Ectodermal cell (in vitro differentiated cells): ENCODE data around the gene TTLL11.

Experiments used
- H3K27ac ChIP-seq: 2 replicates; pipeline ENCODE4 v1.7.0; 2013; ENCODE audit warnings: mild to moderate bottlenecking, low read depth, low read length; ENCODE audit not compliant: insufficient read depth, poor library complexity, severe bottlenecking
- H3K27me3 ChIP-seq: 2 replicates; pipeline ENCODE4 v1.7.0; 2013; ENCODE audit warnings: mild to moderate bottlenecking, low read length; ENCODE audit not compliant: insufficient read depth, control insufficient read depth, poor library complexity, severe bottlenecking
- H3K36me3 ChIP-seq: one replicate; pipeline ENCODE4 v1.7.0; 2013; ENCODE audit warnings: low read length; ENCODE audit not compliant: control insufficient read depth, insufficient read depth
- H3K4me1 ChIP-seq: one replicate; pipeline ENCODE4 v1.7.0; 2013; ENCODE audit warnings: low read length; ENCODE audit not compliant: control insufficient read depth, insufficient read depth
- H3K4me3 ChIP-seq: 2 replicates; pipeline ENCODE4 v1.7.0; 2013; ENCODE audit warnings: low read depth, low read length, control low read depth; ENCODE audit not compliant: insufficient read depth
- H3K9me3 ChIP-seq: 2 replicates; pipeline ENCODE4 v1.7.0; 2013; ENCODE audit warnings: mild to moderate bottlenecking, low read length, moderate library complexity; ENCODE audit not compliant: control insufficient read depth
- WGBS, 2 experiments: methylation state at CpG; one replicate each; pipeline ENCODE4 v1.1.7; 2013; ENCODE audit warnings: missing lambda C conversion rate in 2 of 2; 5-methylcytosine and 5-hydroxymethylcytosine counted together

The TTLL11 gene

GRCh38 chr9:121774715-121775613 lies 318.1 kb downstream of the TTLL11 start:
- 94 to 95% methylated on average over 26 of the region's 26 CpGs for WGBS, 2 experiments
- H3K9me3 ChIP-seq: no peaks in the 10 kb centered on the region
- H3K27me3 ChIP-seq: no peaks in the 10 kb centered on the region
- no peak overlapping the region for H3K4me3 ChIP-seq
- H3K36me3 ChIP-seq: peaks cover 48% of the 10 kb centered on the region
- no peak overlapping the region for H3K27ac ChIP-seq
- H3K4me1 ChIP-seq: peaks cover 14% of the 10 kb centered on the region

GRCh38 chr9:121773954-121774714 lies 319.0 kb downstream of the TTLL11 start:
- Histone ChIP-seq H3K9me3 (no peaks in the 10 kb centered on the region), H3K27ac (no peak overlapping the region), H3K36me3 (peaks cover 53% of the 10 kb centered on the region), H3K4me1 (peaks cover 7% of the 10 kb centered on the region), H3K27me3 (no peaks in the 10 kb centered on the region), H3K4me3 (no peak overlapping the region)
- WGBS, 2 experiments: 96% methylated on average over 19 of the region's 19 CpGs

GRCh38 chr9:121773286-121773953 lies 319.7 kb downstream of the TTLL11 start:
- no peak overlapping the region for H3K27ac ChIP-seq
- H3K36me3 ChIP-seq: peaks cover 60% of the 10 kb centered on the region
- no peak overlapping the region for H3K4me3 ChIP-seq
- peaks cover 5% of the 10 kb centered on the region for H3K4me1 ChIP-seq
- WGBS, 2 experiments: 94 to 95% methylated on average over 18 of the region's 18 CpGs
- H3K27me3 ChIP-seq: no peaks in the 10 kb centered on the region
- no peaks in the 10 kb centered on the region for H3K9me3 ChIP-seq

DNA sequence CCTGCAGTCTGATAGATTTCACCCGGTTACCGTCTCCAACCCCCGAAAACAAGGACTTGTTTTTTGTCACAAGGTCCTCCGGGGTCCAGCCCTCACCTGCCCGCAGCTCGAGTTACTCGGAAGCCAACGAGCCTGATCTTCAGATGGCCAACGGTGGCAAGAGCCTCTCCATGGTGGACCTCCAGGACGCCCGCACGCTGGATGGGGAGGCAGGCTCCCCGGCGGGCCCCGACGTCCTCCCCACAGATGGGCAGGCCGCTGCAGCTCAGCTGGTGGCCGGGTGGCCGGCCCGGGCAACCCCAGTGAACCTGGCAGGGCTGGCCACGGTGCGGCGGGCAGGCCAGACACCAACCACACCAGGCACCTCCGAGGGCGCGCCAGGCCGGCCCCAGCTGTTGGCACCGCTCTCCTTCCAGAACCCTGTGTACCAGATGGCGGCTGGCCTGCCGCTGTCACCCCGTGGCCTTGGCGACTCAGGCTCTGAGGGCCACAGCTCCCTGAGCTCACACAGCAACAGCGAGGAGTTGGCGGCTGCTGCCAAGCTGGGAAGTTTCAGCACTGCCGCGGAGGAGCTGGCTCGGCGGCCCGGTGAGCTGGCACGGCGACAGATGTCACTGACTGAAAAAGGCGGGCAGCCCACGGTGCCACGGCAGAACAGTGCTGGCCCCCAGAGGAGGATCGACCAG lies 320.4 kb downstream of the TTLL11 start:
- peaks cover 60% of the 10 kb centered on the region for H3K36me3 ChIP-seq
- H3K27ac ChIP-seq: no peak overlapping the region
- WGBS, 2 experiments: 96 to 97% methylated on average over 45 of the region's 45 CpGs
- no peaks in the 10 kb centered on the region for H3K27me3 ChIP-seq
- peaks cover 5% of the 10 kb centered on the region for H3K4me1 ChIP-seq
- H3K4me3 ChIP-seq: no peak overlapping the region
- no peaks in the 10 kb centered on the region for H3K9me3 ChIP-seq
